ENCODE results near the gene CRADD. TPM values are rescaled to one million over a fixed set of nuclear protein-coding genes. Genes with fewer than 3 reads are reported as not detected.
"Not testable (repeated sequence)": the region's sequence is repeated elsewhere in the genome, so short reads cannot be mapped to it uniquely, and the experiment has no call there.

CRADD gene
- 10 to 100 TPM; 11.9 to 12.2 TPM for total RNA-seq

DNA sequence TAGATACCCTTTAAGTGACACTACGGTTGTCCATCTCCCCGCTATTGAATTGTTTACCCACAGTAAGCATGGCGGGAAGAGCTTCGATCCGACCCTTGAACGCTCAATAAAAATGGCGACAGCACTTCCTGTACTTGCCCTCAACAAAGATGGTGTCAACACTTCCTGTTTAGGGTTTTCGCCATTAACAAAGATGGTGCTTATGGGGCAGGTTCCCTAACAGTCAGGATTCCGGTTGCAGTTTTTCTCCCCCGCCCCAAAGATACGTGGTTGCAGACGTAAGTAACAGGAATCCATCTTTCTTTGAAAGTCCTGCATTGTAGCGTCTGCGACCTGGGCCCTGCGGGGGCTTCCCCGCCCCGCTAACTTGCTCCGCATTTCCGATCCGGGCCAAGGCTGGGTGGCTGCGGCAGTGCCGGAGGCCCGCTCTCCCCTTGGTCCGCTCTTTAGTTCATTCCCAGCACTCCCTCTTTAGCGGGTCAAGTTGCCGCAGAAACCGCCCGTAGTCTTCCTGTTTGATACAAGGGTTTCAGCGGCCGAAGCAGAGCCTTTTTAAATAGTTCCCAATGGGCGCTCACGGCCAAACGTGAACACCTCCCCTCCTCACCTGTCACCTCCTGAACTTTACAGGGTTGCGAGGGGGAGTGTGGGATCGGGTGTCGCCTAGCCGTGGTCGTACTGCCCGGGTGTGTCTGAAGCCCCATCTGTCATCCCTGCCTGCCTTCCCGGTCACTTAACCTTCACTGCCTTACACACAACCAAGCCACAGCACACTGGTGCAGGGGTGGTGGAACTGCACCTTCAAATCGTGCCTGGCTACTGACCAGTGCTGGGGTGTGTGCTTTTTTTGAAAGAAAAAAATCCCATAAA lies at the start of gene CRADD:
Gene CRADD (plus strand): TSS at position 181 of the 870 bp plus-strand sequence.
- Mint-ChIP-seq H3K4me3 (peak within 1 kb of the TSS; percentile 96), H3K9me3 (peaks cover 3% of the 10 kb centered on the region), H3K27me3 (no peaks in the 10 kb centered on the region), H3K27ac (peak within 1 kb of the TSS; percentile 99), H3K36me3 (peaks cover 6% of the 10 kb centered on the region), H3K4me1 (ENCODE audit: low read depth in 2 of 2) (peaks cover 38 to 51% of the 10 kb centered on the region in 2 donors)
- ATAC-seq (peak; percentile 96), DNase-seq (ENCODE audit: low spot score) (peak; percentile 91)

GRCh38 chr12:93632383-93632782 lies 44.8 kb upstream of the CRADD start:
- no peak for ATAC-seq
- H3K27ac Mint-ChIP-seq, result no peak overlapping the region
- H3K27me3 Mint-ChIP-seq, result peaks cover 8 to 17% of the 10 kb centered on the region in 2 donors
- no peak overlapping the region for H3K4me3 Mint-ChIP-seq
- DNase-seq (ENCODE audit: low spot score), result no peak
- H3K9me3 Mint-ChIP-seq, result peaks cover 2% of the 10 kb centered on the region
- no peaks in the 10 kb centered on the region for H3K4me1 Mint-ChIP-seq (ENCODE audit: low read depth in 2 of 2)
- no peaks in the 10 kb centered on the region for H3K36me3 Mint-ChIP-seq

DNA sequence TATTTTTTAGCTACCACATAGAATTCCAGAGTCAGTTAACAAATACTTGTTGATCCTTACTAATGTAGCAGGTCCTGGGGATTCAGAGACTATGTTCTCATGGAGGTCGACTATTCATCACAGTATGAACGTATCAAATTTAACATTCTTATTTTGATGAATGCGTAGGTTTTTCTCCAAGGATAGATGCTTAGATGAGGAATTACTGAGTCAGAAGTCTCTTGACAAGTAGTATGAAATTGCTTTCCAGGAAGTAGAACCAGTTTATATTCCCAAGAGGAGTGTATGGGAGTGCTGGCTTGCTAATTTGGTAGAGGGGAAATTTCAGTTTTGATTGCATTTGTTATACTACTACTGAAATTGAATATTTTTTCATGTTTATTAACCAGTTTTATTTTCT lies 42.8 kb upstream of the CRADD start:
- H3K4me3 Mint-ChIP-seq, result no peak overlapping the region
- DNase-seq (ENCODE audit: low spot score), result no peak
- H3K27me3 Mint-ChIP-seq, result peaks cover 14 to 26% of the 10 kb centered on the region in 2 donors
- H3K9me3 Mint-ChIP-seq, result peaks cover 2% of the 10 kb centered on the region
- no peak for ATAC-seq
- H3K27ac Mint-ChIP-seq, result no peak overlapping the region
- no peaks in the 10 kb centered on the region for H3K4me1 Mint-ChIP-seq (ENCODE audit: low read depth in 2 of 2)
- H3K36me3 Mint-ChIP-seq, result no peaks in the 10 kb centered on the region

- Mint-ChIP-seq H3K27me3 (peaks cover 14 to 30% of the 10 kb centered on the region in 2 donors), H3K27ac (no peak overlapping the region), H3K4me3 (no peak overlapping the region), H3K36me3 (no peaks in the 10 kb centered on the region), H3K9me3 (peaks cover 2% of the 10 kb centered on the region), H3K4me1 (ENCODE audit: low read depth in 2 of 2) (no peaks in the 10 kb centered on the region)
- DNase-seq (ENCODE audit: low spot score), result no peak
- no peak for ATAC-seq
Measured at GRCh38 chr12:93636708-93637107, 40.5 kb upstream of the CRADD start.

- no peaks in the 10 kb centered on the region for H3K36me3 Mint-ChIP-seq
- no peak for ATAC-seq
- H3K4me3 Mint-ChIP-seq, result no peak overlapping the region
- DNase-seq (ENCODE audit: low spot score), result no peak
- H3K9me3 Mint-ChIP-seq, result no peaks in the 10 kb centered on the region
- H3K27ac Mint-ChIP-seq, result no peak overlapping the region
- peaks cover 14 to 29% of the 10 kb centered on the region in 2 donors for H3K27me3 Mint-ChIP-seq
- no peaks in the 10 kb centered on the region for H3K4me1 Mint-ChIP-seq (ENCODE audit: low read depth in 2 of 2)
Measured at GRCh38 chr12:93638095-93638494, 39.1 kb upstream of the CRADD start.

GRCh38 chr12:93638954-93639353 lies 38.2 kb upstream of the CRADD start:
- no peaks in the 10 kb centered on the region for H3K36me3 Mint-ChIP-seq
- peaks cover 14 to 24% of the 10 kb centered on the region in 2 donors for H3K27me3 Mint-ChIP-seq
- H3K9me3 Mint-ChIP-seq, result no peaks in the 10 kb centered on the region
- DNase-seq (ENCODE audit: low spot score) (no peak), ATAC-seq (no peak)
- H3K4me1 Mint-ChIP-seq (ENCODE audit: low read depth in 2 of 2), result no peaks in the 10 kb centered on the region
- no peak overlapping the region for H3K4me3 Mint-ChIP-seq
- H3K27ac Mint-ChIP-seq, result no peak overlapping the region

- no peak overlapping the region for H3K27ac Mint-ChIP-seq
- no peaks in the 10 kb centered on the region for H3K36me3 Mint-ChIP-seq
- no peak for DNase-seq (ENCODE audit: low spot score)
- H3K4me3 Mint-ChIP-seq, result no peak overlapping the region
- peaks cover 14 to 21% of the 10 kb centered on the region in 2 donors for H3K27me3 Mint-ChIP-seq
- no peaks in the 10 kb centered on the region for H3K9me3 Mint-ChIP-seq
- ATAC-seq, result no peak
- H3K4me1 Mint-ChIP-seq (ENCODE audit: low read depth in 2 of 2), result no peaks in the 10 kb centered on the region
Measured at GRCh38 chr12:93639406-93639805, 37.8 kb upstream of the CRADD start.

DNA sequence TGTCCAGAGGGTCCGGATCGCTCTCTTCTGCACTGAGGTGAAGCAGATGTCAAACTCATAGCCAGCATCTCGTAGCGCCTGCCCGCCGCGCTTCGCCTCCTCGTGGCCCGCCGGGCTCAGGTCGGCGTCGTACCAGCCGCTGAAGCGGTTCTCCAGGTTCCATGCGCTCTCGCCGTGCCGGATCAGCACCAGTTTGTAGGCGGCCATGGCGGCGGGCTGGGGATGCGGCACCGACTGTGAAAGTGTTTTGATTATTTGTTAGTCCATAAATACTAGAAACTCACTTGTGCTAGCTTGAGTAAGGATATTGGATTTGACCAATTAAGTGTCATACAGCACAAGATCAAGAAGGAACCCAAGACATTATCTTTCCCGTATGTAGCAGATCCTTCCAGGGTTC lies 35.8 kb upstream of the CRADD start:
- H3K27ac Mint-ChIP-seq; H3K4me3 Mint-ChIP-seq; H3K36me3 Mint-ChIP-seq; H3K9me3 Mint-ChIP-seq; DNase-seq (ENCODE audit: low spot score); ATAC-seq; H3K4me1 Mint-ChIP-seq (ENCODE audit: low read depth in 2 of 2): not testable (repeated sequence)
- peaks cover 14 to 19% of the 10 kb centered on the region in 2 donors for H3K27me3 Mint-ChIP-seq

DNA sequence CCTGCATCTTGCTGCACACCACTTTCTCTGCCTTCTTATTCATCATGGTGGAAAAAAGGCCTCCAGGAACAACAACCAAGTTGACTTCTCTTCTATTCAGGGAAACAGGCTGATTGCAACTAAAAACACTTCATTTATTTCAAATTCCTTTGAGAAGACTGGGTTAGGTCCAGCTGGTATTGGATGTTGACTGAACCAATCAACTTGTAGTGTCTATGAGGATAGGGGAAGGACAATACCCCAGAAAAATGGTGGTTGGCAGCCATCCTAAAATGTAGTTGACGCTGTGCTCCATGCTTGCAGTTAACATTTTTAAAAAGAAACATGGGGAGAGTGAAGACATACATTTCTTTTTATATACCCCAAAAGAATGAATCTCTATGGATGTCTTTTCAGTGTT lies 34.4 kb upstream of the CRADD start:
- DNase-seq (ENCODE audit: low spot score) (no peak), ATAC-seq (no peak)
- H3K36me3 Mint-ChIP-seq, result no peaks in the 10 kb centered on the region
- peaks cover 4 to 11% of the 10 kb centered on the region in 2 donors for H3K27me3 Mint-ChIP-seq
- no peaks in the 10 kb centered on the region for H3K9me3 Mint-ChIP-seq
- no peak overlapping the region for H3K27ac Mint-ChIP-seq
- H3K4me3 Mint-ChIP-seq, result no peak overlapping the region
- no peaks in the 10 kb centered on the region for H3K4me1 Mint-ChIP-seq (ENCODE audit: low read depth in 2 of 2)

DNA sequence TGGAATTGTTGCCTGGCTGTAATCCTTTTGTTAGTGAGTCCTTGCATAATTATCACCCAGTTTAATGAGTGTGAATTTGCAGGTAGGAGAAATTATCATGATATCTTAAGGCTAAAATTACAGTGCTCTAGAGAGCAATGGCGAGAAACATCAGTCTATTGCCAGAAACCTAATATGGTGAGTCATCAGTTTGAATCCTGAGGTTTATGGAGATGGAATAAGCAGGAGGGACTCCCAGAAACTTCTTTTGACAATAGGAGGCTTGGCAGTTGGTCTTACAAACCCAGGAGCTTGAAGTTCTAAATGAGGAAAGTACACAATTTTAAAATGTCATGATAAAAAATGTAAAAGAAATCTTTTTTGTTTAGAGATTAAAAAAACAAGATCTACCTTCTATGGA lies 31.5 kb upstream of the CRADD start:
- no peaks in the 10 kb centered on the region for H3K36me3 Mint-ChIP-seq
- ATAC-seq, result no peak
- H3K27ac Mint-ChIP-seq, result no peak overlapping the region
- H3K4me3 Mint-ChIP-seq, result no peak overlapping the region
- DNase-seq (ENCODE audit: low spot score), result no peak
- no peaks in the 10 kb centered on the region for H3K9me3 Mint-ChIP-seq
- H3K4me1 Mint-ChIP-seq (ENCODE audit: low read depth in 2 of 2), result no peaks in the 10 kb centered on the region
- H3K27me3 Mint-ChIP-seq, result peaks cover 0 to 2% of the 10 kb centered on the region in 2 donors

DNA sequence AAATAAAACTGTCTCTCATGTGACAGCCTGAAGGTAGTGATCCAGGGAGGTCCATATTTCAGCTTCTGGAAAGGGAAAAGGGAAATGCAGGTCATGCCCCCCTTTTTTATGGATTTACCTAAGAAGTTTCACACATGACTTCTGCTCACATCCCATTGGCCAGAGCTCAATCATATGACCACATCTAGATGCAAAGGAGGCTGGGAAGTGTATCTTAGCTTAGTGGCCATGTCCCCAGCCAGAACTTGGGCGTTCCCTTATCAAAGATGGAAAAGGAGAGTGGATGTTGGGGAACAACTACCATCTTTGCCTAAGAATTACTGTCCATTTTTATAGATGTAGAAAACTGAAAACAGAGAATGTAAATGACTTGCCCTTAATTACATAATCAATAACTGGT lies 26.5 kb upstream of the CRADD start:
- Mint-ChIP-seq H3K27ac (no peak overlapping the region), H3K27me3 (peaks cover 0 to 9% of the 10 kb centered on the region in 2 donors), H3K36me3 (no peaks in the 10 kb centered on the region), H3K4me1 (ENCODE audit: low read depth in 2 of 2) (no peaks in the 10 kb centered on the region), H3K4me3 (no peak overlapping the region), H3K9me3 (no peaks in the 10 kb centered on the region)
- ATAC-seq (no peak), DNase-seq (ENCODE audit: low spot score) (no peak)

GRCh38 chr12:93653079-93653478 lies 24.1 kb upstream of the CRADD start:
- ATAC-seq (no peak), DNase-seq (ENCODE audit: low spot score) (no peak)
- H3K27me3 Mint-ChIP-seq, result peaks cover 0 to 9% of the 10 kb centered on the region in 2 donors

GRCh38 chr12:93653712-93654111 lies 23.5 kb upstream of the CRADD start:
- H3K4me1 Mint-ChIP-seq (ENCODE audit: low read depth in 2 of 2), result no peaks in the 10 kb centered on the region
- no peak for ATAC-seq
- no peak overlapping the region for H3K4me3 Mint-ChIP-seq
- peaks cover 0 to 9% of the 10 kb centered on the region in 2 donors for H3K27me3 Mint-ChIP-seq
- H3K27ac Mint-ChIP-seq, result no peak overlapping the region
- H3K36me3 Mint-ChIP-seq, result no peaks in the 10 kb centered on the region
- no peak for DNase-seq (ENCODE audit: low spot score)
- H3K9me3 Mint-ChIP-seq, result no peaks in the 10 kb centered on the region

More at GRCh38 chr12:93653079-93653478, 24.1 kb upstream of the CRADD start:
- Mint-ChIP-seq H3K36me3 (no peaks in the 10 kb centered on the region), H3K4me1 (ENCODE audit: low read depth in 2 of 2) (no peaks in the 10 kb centered on the region), H3K4me3 (no peak overlapping the region), H3K27ac (no peak overlapping the region), H3K9me3 (no peaks in the 10 kb centered on the region)

GRCh38 chr12:93654421-93654820 lies 22.8 kb upstream of the CRADD start:
- H3K36me3 Mint-ChIP-seq, result no peaks in the 10 kb centered on the region
- ATAC-seq (no peak), DNase-seq (ENCODE audit: low spot score) (no peak)
- H3K4me3 Mint-ChIP-seq, result no peak overlapping the region
- H3K9me3 Mint-ChIP-seq, result no peaks in the 10 kb centered on the region
- H3K27me3 Mint-ChIP-seq, result peaks cover 0 to 9% of the 10 kb centered on the region in 2 donors
- H3K4me1 Mint-ChIP-seq (ENCODE audit: low read depth in 2 of 2), result no peaks in the 10 kb centered on the region
- H3K27ac Mint-ChIP-seq, result no peak overlapping the region
